ENCODE results near the gene OR4F6.
"Not testable (repeated sequence)": the region's sequence is repeated elsewhere in the genome, so short reads cannot be mapped to it uniquely, and the experiment has no call there.

- TF ChIP-seq, protein P1, sequence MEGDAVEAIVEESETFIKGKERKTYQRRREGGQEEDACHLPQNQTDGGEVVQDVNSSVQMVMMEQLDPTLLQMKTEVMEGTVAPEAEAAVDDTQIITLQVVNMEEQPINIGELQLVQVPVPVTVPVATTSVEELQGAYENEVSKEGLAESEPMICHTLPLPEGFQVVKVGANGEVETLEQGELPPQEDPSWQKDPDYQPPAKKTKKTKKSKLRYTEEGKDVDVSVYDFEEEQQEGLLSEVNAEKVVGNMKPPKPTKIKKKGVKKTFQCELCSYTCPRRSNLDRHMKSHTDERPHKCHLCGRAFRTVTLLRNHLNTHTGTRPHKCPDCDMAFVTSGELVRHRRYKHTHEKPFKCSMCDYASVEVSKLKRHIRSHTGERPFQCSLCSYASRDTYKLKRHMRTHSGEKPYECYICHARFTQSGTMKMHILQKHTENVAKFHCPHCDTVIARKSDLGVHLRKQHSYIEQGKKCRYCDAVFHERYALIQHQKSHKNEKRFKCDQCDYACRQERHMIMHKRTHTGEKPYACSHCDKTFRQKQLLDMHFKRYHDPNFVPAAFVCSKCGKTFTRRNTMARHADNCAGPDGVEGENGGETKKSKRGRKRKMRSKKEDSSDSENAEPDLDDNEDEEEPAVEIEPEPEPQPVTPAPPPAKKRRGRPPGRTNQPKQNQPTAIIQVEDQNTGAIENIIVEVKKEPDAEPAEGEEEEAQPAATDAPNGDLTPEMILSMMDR (IDR thresholded peaks at IDR 0.05; ENCODE audit: low read depth, low read length, missing input control), result not testable (repeated sequence)
- TF ChIP-seq GABPA (IDR thresholded peaks at IDR 0.05 in 1 of 2, conservative IDR thresholded peaks at IDR 0.05 in 1 of 2); RAD21 (IDR thresholded peaks at IDR 0.05); ATF3 (IDR thresholded peaks at IDR 0.05): not testable (repeated sequence)
- TF ChIP-seq, protein P2, sequence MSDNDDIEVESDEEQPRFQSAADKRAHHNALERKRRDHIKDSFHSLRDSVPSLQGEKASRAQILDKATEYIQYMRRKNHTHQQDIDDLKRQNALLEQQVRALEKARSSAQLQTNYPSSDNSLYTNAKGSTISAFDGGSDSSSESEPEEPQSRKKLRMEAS (IDR thresholded peaks at IDR 0.05), result not testable (repeated sequence)
Observed at GRCh38 chr15:101790748-101791147, 12.6 kb upstream of the OR4F6 start.

All from liver (tissue), 3 donors.